WTC11 (cell line): Measurements from ENCODE around the gene ATMIN. TPM values are rescaled to one million over a fixed set of nuclear protein-coding genes. Genes with fewer than 3 reads are reported as not detected.

Source experiments
- ATAC-seq: fragments of 200-7000 bp; cut with Tn5 transposase; 2 replicates; pipeline ENCODE4 v1.10.0; 2021; ENCODE audit warnings: mild to moderate bottlenecking, moderate library complexity
- Bru-seq: library from RNA; stranded (reverse); fragments of 400-500 nt; gene quantifications from one replicate; lab custom pipeline; 2021; lab: Mats Ljungman, UMichigan
- CTCF ChIA-PET: fragments of 300-600 bp; sonication (Branson Sonifier 250); formaldehyde crosslinking; loops from one replicate; lab custom pipeline; 2021; ENCODE audit warnings: antibody characterized with exemption; lab: Charles Lee
- POLR2A ChIA-PET: fragments of 350-600 bp; sonication (Branson Sonifier 250); formaldehyde crosslinking; loops from one replicate; lab custom pipeline; 2021; ENCODE audit warnings: antibody characterized with exemption; lab: Charles Lee
- DNase-seq: peaks from one replicate; pipeline ENCODE4 v3.0.0; 2021; ENCODE audit warnings: low spot score
- H3K27ac Mint-ChIP-seq: 2 replicates; pipeline ENCODE4 v1.8.0; 2021; ENCODE audit warnings: mixed read lengths
- H3K27me3 Mint-ChIP-seq: 2 replicates; pipeline ENCODE4 v1.8.0; 2021; ENCODE audit warnings: low read depth, mild to moderate bottlenecking, moderate library complexity, mixed read lengths
- H3K36me3 Mint-ChIP-seq: 2 replicates; pipeline ENCODE4 v1.8.0; 2021; ENCODE audit warnings: mixed read lengths
- H3K4me1 Mint-ChIP-seq: 2 replicates; pipeline ENCODE4 v1.8.0; 2022; ENCODE audit warnings: mixed read lengths
- H3K4me3 Mint-ChIP-seq: 2 replicates; pipeline ENCODE4 v1.8.0; 2021; ENCODE audit warnings: mild to moderate bottlenecking, moderate library complexity, mixed read lengths
- H3K9me3 Mint-ChIP-seq: 2 replicates; pipeline ENCODE4 v1.8.0; 2021; ENCODE audit warnings: mixed read lengths
- AFF4 ChIP-seq: sonication (generic); formaldehyde crosslinking; IDR thresholded peaks from 2 replicates; pipeline ENCODE4 v1.8.1; 2023; ENCODE audit warnings: mild to moderate bottlenecking, missing genetic modification reagents, borderline replicate concordance
- ARID4B ChIP-seq: sonication (generic); formaldehyde crosslinking; IDR thresholded peaks from 2 replicates; pipeline ENCODE4 v1.8.0; 2023; ENCODE audit warnings: missing genetic modification reagents, mild to moderate bottlenecking, borderline replicate concordance
- CREM ChIP-seq: sonication (generic); formaldehyde crosslinking; IDR thresholded peaks from 2 replicates; pipeline ENCODE4 v1.8.1; 2022; ENCODE audit warnings: mild to moderate bottlenecking, missing genetic modification reagents, moderate library complexity
- E2F5 ChIP-seq: sonication (generic); formaldehyde crosslinking; IDR thresholded peaks from 2 replicates; pipeline ENCODE4 v1.8.1; 2022; ENCODE audit warnings: mild to moderate bottlenecking, moderate library complexity, missing genetic modification reagents
- FOXJ3 ChIP-seq: sonication (generic); formaldehyde crosslinking; IDR thresholded peaks from 2 replicates; pipeline ENCODE4 v1.9.0; 2021; ENCODE audit warnings: missing genetic modification reagents, mild to moderate bottlenecking, borderline replicate concordance
- FOXP1 ChIP-seq: sonication (generic); formaldehyde crosslinking; IDR thresholded peaks from 2 replicates; pipeline ENCODE4 v1.8.0; 2022; ENCODE audit warnings: missing genetic modification reagents, mild to moderate bottlenecking, moderate library complexity, borderline replicate concordance
- OVOL2 ChIP-seq: fragments of 250-450 bp; sonication (Bioruptor Pico); IDR thresholded peaks from 2 replicates; pipeline ENCODE4 v1.9.0; 2021; ENCODE audit warnings: mild to moderate bottlenecking, borderline replicate concordance
- RORB ChIP-seq: fragments of 250-450 bp; sonication (Bioruptor Pico); IDR thresholded peaks from 2 replicates; pipeline ENCODE4 v1.9.0; 2021; ENCODE audit warnings: mild to moderate bottlenecking
- TCF7 ChIP-seq: sonication (generic); formaldehyde crosslinking; IDR thresholded peaks from 2 replicates; pipeline ENCODE4 v1.8.0; 2022; ENCODE audit warnings: mild to moderate bottlenecking, low read depth, missing genetic modification reagents, moderate library complexity
- USF1 ChIP-seq: sonication (generic); formaldehyde crosslinking; IDR thresholded peaks from 2 replicates; pipeline ENCODE4 v1.8.0; 2022; ENCODE audit warnings: mild to moderate bottlenecking, missing genetic modification reagents
- ZNF219 ChIP-seq: sonication (generic); formaldehyde crosslinking; IDR thresholded peaks from 2 replicates; pipeline ENCODE4 v1.8.0; 2023; ENCODE audit warnings: missing genetic modification reagents, mild to moderate bottlenecking, borderline replicate concordance
- ZNF416 ChIP-seq: fragments of 250-450 bp; sonication (Bioruptor Pico); IDR thresholded peaks from 2 replicates; pipeline ENCODE4 v1.9.0; 2021; ENCODE audit warnings: mild to moderate bottlenecking, inconsistent platforms
- ZNF425 ChIP-seq: fragments of 250-450 bp; sonication (Bioruptor Pico); conservative IDR thresholded peaks from 2 replicates; pipeline ENCODE4 v1.9.0; 2021; ENCODE audit warnings: mild to moderate bottlenecking
- ZNF512 ChIP-seq: sonication (generic); formaldehyde crosslinking; IDR thresholded peaks from 2 replicates; pipeline ENCODE4 v1.8.1; 2022; ENCODE audit warnings: missing genetic modification reagents, borderline replicate concordance
- ZNF532 ChIP-seq: fragments of 250-450 bp; sonication (Bioruptor Pico); IDR thresholded peaks from 2 replicates; pipeline ENCODE4 v1.9.0; 2021; ENCODE audit warnings: mild to moderate bottlenecking, borderline replicate concordance
- long read RNA-seq, 3 experiments: library from RNA in 1 of 3; library from capped mRNA in 1 of 3; library from polyadenylated mRNA in 1 of 3; unstranded in 2 of 3; stranded (forward) in 1 of 3; transcript quantifications; one replicate each; pipeline ENCODE4 v2.0.0, GENCODE V29; 2021
- total RNA-seq: library from RNA; stranded (reverse); gene quantifications from 3 replicates; pipeline ENCODE4 v1.2.3, GENCODE V29; 2021

Gene ATMIN
- 36.0 to 43.1 TPM (median 37.2 TPM) in 3 replicates for total RNA-seq
- percentile 94 among the genes with signal in this experiment for Bru-seq, nascent RNA
- long read RNA-seq, experiment 1, full-length matches to known transcripts = 360 of 421 reads
- long read RNA-seq, experiment 1, partial matches to known transcripts = 3 of 421 reads
- long read RNA-seq, experiment 1, other reads (novel, unspliced or antisense) = 58 of 421 reads
- long read RNA-seq, experiment 2, full-length matches to known transcripts = 34 of 62 reads
- long read RNA-seq, experiment 2, partial matches to known transcripts = 1 of 62 reads
- long read RNA-seq, experiment 2, other reads (novel, unspliced or antisense) = 27 of 62 reads
- long read RNA-seq, experiment 3, partial matches to known transcripts = 0 of 2 reads
- long read RNA-seq, experiment 3, other reads (novel, unspliced or antisense) = 2 of 2 reads

GRCh38 chr16:81035398-81035974 lies at the start of gene ATMIN:
Gene ATMIN (plus strand): TSS chr16:81035842. CDS start chr16:81035871, 29 bp downstream.
- Mint-ChIP-seq H3K4me1 (peaks cover 11% of the 10 kb centered on the region), H3K9me3 (peaks cover 16% of the 10 kb centered on the region), H3K4me3 (peak within 1 kb of the TSS; percentile 83), H3K27ac (peak within 1 kb of the TSS; percentile 35; the same call in 1 of the 2 replicates), H3K36me3 (peaks cover 29% of the 10 kb centered on the region), H3K27me3 (no peaks in the 10 kb centered on the region; the same call in 1 of the 2 replicates)
- CTCF ChIA-PET = interaction anchor here (0.5 to 4.4 kb wide), 48 partner anchors 9 to 705 kb away, joined by 3 to 68 read pairs (median 4); partner anchors contain the start of genes BCO1, C16orf46, CENPN and CMC2
- DNase-seq = peak; percentile 90
- POLR2A ChIA-PET = interaction anchor here (1.3 kb wide), 2 partner anchors 28 to 41 kb away, joined by 4 to 5 read pairs; partner anchors contain the start of genes C16orf46, CENPN and CMC2
- ATAC-seq = peak; percentile 91
- TF ChIP-seq CREM (CRISPR knock-in tag) (0 out of 2 replicates have a peak, but pooled peaks have one; percentile 49), ZNF425 (CRISPR knock-in tag) (no peak), AFF4 (CRISPR knock-in tag) (no peak), FOXP1 (CRISPR knock-in tag) (no peak), RORB (CRISPR knock-in tag) (no peak), ZNF512 (no peak), ARID4B (CRISPR knock-in tag) (no peak), ZNF416 (no peak), TCF7 (no peak), FOXJ3 (CRISPR knock-in tag) (no peak), ZNF532 (CRISPR knock-in tag) (no peak), E2F5 (peak; percentile 63; the same call in 1 of the 2 replicates), ZNF219 (CRISPR knock-in tag) (no peak), USF1 (CRISPR knock-in tag) (no peak), OVOL2 (CRISPR knock-in tag) (no peak)
